Measurements from ENCODE around the gene CGB1. TPM values are rescaled to one million over a fixed set of nuclear protein-coding genes. Genes with fewer than 3 reads are reported as not detected.

CGB1 gene
- total RNA-seq, 2 experiments from 2014 or later = not detected

- POLR2A ChIA-PET = no interaction called here
- TF ChIP-seq CTCF (IDR thresholded peaks at IDR 0.05) = no peak
- Histone ChIP-seq H3K9me3 (ENCODE audit: control insufficient read depth in 1 of 2, insufficient read depth in 1 of 2, low read length in 2 of 2) (no peaks in the 10 kb centered on the region), H3K4me1 (ENCODE audit: insufficient read depth, low read length) (peaks cover 45% of the 10 kb centered on the region), H3K4me3 (ENCODE audit: low read length) (peak within 1 kb of the TSS; percentile 94), H3K27ac (ENCODE audit: low read depth in 1 of 2, low read length in 2 of 2) (peak within 1 kb of the TSS; percentile 68 to 75), H3K27me3 (ENCODE audit: control insufficient read depth in 1 of 2, insufficient read depth in 2 of 2, low read length in 2 of 2) (no peaks in the 10 kb centered on the region), H3K36me3 (ENCODE audit: insufficient read depth, low read length) (peaks cover 19% of the 10 kb centered on the region)
- Mint-ChIP-seq H3K4me3 (peak within 1 kb of the TSS; percentile 86), H3K36me3 (ENCODE audit: low read depth) (peaks cover 43% of the 10 kb centered on the region), H3K4me1 (ENCODE audit: low read depth) (peaks cover 36% of the 10 kb centered on the region), H3K27ac (peak within 1 kb of the TSS; percentile 87), H3K27me3 (peaks cover 5% of the 10 kb centered on the region), H3K9me3 (no peaks in the 10 kb centered on the region)
- CTCF ChIA-PET = interaction anchor here (4.5 kb wide), 1 partner anchor 13 kb away, joined by 24 read pairs; no protein-coding TSS in a partner anchor
- DNase-seq (peak; percentile 96 to 100 (median 99)), ATAC-seq (ENCODE audit: poor library complexity) (peak; percentile 92)
- intact Hi-C loops (cut with DNase I, micrococcal nuclease) = loop anchor here in 1 of 2 experiments (10.0 kb wide), 2 partner anchors 400 to 1720 kb away; partner anchors contain the start of gene RPL13A
These were observed 48.5 kb upstream of the CGB1 start, which contains the start of gene SNRNP70 for GRCh38 chr19:49085020-49085867. Gene SNRNP70, plus strand, starts transcription at chr19:49085451. Its CDS starts 964 bp downstream, at chr19:49086415.

DNA sequence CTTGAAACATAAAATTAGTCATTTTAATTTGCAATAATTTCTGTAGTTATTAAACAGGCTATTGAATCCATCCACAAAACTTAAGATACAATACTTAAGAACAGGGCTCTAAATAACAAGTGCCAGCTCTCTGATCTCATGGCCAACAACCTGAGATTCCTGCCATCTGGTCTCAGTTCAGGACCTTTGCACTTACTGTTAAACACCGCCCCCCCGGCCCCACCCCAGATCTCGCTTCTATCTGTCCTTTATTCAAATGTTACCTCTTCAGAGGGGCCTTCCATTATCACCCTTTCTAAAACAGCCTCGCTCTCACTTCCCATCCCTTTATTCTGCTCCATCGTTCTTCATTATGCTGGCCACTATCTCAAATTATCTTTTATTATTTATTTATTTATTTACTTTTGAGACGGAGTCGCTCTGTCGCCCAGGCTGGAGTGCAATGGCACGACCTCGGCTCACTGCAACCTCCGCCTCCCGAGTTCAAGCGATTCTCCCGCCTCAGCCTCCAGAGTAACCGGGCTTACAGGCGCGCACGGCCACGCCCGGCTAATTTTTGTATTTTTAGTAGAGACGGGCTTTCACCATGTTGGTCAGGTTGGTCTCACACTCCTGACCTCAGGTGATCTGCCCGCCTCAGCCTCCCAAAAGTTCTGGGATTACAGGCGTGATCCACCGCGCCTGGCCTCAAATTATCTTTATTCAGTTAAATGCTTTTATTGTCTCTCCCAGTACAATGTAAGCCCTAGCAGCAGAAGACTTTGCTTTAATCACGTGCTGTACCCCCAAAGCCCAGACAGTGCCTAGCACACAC, 47.7 kb upstream of the CGB1 start:
- Histone ChIP-seq H3K4me1 (ENCODE audit: insufficient read depth, low read length) (peaks cover 40% of the 10 kb centered on the region), H3K4me3 (ENCODE audit: low read length) (peak overlapping the region; percentile 94), H3K9me3 (ENCODE audit: control insufficient read depth in 1 of 2, insufficient read depth in 1 of 2, low read length in 2 of 2) (no peaks in the 10 kb centered on the region), H3K27ac (ENCODE audit: low read depth in 1 of 2, low read length in 2 of 2) (peak overlapping the region; percentile 65 to 75), H3K27me3 (ENCODE audit: control insufficient read depth in 1 of 2, insufficient read depth in 2 of 2, low read length in 2 of 2) (no peaks in the 10 kb centered on the region), H3K36me3 (ENCODE audit: insufficient read depth, low read length) (peaks cover 13% of the 10 kb centered on the region)
- TF ChIP-seq CTCF (IDR thresholded peaks at IDR 0.05) = no peak
- H3K9me3 Mint-ChIP-seq = no peaks in the 10 kb centered on the region
- DNase-seq (no peak), ATAC-seq (ENCODE audit: poor library complexity) (no peak)
- peak overlapping the region; percentile 87 for H3K27ac Mint-ChIP-seq
- peaks cover 33% of the 10 kb centered on the region for H3K4me1 Mint-ChIP-seq (ENCODE audit: low read depth)
- ChIA-PET POLR2A (interaction anchor here (0.7 kb wide), 1 partner anchor 972 kb away, joined by 3 read pairs; no protein-coding TSS in a partner anchor), CTCF (no interaction called here)
- H3K27me3 Mint-ChIP-seq = peaks cover 12% of the 10 kb centered on the region
- peaks cover 39% of the 10 kb centered on the region for H3K36me3 Mint-ChIP-seq (ENCODE audit: low read depth)
- intact Hi-C loops (cut with DNase I, micrococcal nuclease) = loop anchor here in 1 of 2 experiments (5.0 to 10.0 kb wide), 3 partner anchors 87 to 1720 kb away; partner anchors contain the start of gene RPL13A
- peak overlapping the region; percentile 86 for H3K4me3 Mint-ChIP-seq

DNA sequence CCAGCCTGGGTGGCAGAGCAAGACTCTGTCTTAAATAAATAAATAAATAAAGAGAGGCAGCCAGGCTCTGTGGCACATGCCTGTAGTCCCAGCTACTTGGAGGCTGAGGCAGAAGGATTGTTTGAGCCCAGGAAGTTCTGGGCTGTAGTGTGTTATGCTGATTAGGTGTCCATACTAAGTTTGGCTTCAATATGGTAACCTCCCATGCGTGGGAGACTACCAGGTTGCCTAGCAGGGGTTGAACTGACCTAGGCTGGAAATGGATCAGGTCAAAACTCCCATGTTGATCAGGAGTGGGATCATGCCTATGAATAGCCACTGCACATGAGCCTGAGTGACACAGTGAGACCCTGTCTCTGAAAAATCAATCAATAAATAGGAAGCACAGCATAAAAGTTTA, 44.6 kb upstream of the CGB1 start:
- Mint-ChIP-seq H3K27ac (no peak overlapping the region), H3K4me1 (ENCODE audit: low read depth) (peaks cover 14% of the 10 kb centered on the region), H3K4me3 (no peak overlapping the region), H3K27me3 (peaks cover 14% of the 10 kb centered on the region), H3K36me3 (ENCODE audit: low read depth) (peaks cover 16% of the 10 kb centered on the region), H3K9me3 (no peaks in the 10 kb centered on the region)
- Histone ChIP-seq H3K27ac (ENCODE audit: low read depth in 1 of 2, low read length in 2 of 2) (no peak overlapping the region), H3K27me3 (ENCODE audit: control insufficient read depth in 1 of 2, insufficient read depth in 2 of 2, low read length in 2 of 2) (peaks cover 2 to 3% of the 10 kb centered on the region in 2 experiments), H3K9me3 (ENCODE audit: control insufficient read depth in 1 of 2, insufficient read depth in 1 of 2, low read length in 2 of 2) (no peaks in the 10 kb centered on the region), H3K4me1 (ENCODE audit: insufficient read depth, low read length) (peaks cover 16% of the 10 kb centered on the region), H3K36me3 (ENCODE audit: insufficient read depth, low read length) (no peaks in the 10 kb centered on the region), H3K4me3 (ENCODE audit: low read length) (no peak overlapping the region)
- ATAC-seq (ENCODE audit: poor library complexity) = no peak
- no peak for TF ChIP-seq CTCF (IDR thresholded peaks at IDR 0.05)
- POLR2A ChIA-PET = no interaction called here
- intact Hi-C loops (cut with DNase I, micrococcal nuclease) = loop anchor here in 1 of 2 experiments (5.0 to 10.0 kb wide), 3 partner anchors 84 to 1724 kb away; partner anchors contain the start of gene RPL13A
- DNase-seq = no peak
- CTCF ChIA-PET = no interaction called here
